ENCODE measurements around the gene DLK1. TPM values are rescaled to one million over a fixed set of nuclear protein-coding genes. Genes with fewer than 3 reads are reported as not detected.

DLK1 gene
- total RNA-seq = not detected in 2 replicates

GRCh38 chr14:100726550-100727085 lies at the start of gene DLK1:
TSS of gene DLK1 (plus strand) at chr14:100726892. CDS start at chr14:100727069, 177 bp downstream.

Other genes starting within 250 kb of the DLK1 start
- gene BEGAIN, start 139.5 kb upstream of the DLK1 start, total RNA-seq = 3.8 and 5.3 TPM in 2 replicates
- 3.4 and 5.1 TPM in 2 replicates for gene MEG3, start 99.2 kb downstream of the DLK1 start, total RNA-seq
- not detected in 2 replicates for gene RTL1, start 176.8 kb downstream of the DLK1 start, total RNA-seq

All from tracheal epithelial cell (primary cell).